HepG2 (cell line): Measurements from ENCODE around the gene NAA15. TPM values are rescaled to one million over a fixed set of nuclear protein-coding genes. Genes with fewer than 3 reads are reported as not detected.

ENCODE experiments used
- CEBPB ChIP-seq: IDR thresholded peaks from 2 replicates; pipeline ENCODE4 v1.6.1; 2011; ENCODE audit warnings: low read depth, low read length, improper control_type of control experiment, borderline replicate concordance
- CHD2 ChIP-seq: IDR thresholded peaks from 2 replicates; pipeline ENCODE4 v1.6.1; 2011; ENCODE audit warnings: low read depth, low read length, improper control_type of control experiment
- HOXA7 ChIP-seq: sonication (generic); formaldehyde crosslinking; IDR thresholded peaks from 2 replicates; pipeline ENCODE4 v1.8.1; 2022; ENCODE audit warnings: mild to moderate bottlenecking, missing genetic modification reagents, moderate library complexity
- KAT7 ChIP-seq: IDR thresholded peaks from 2 replicates; pipeline ENCODE4 v1.6.1; 2018; ENCODE audit warnings: borderline replicate concordance, missing compliant biosample characterization
- YEATS4 ChIP-seq: sonication (generic); formaldehyde crosslinking; IDR thresholded peaks from 2 replicates; pipeline ENCODE4 v1.4.0; 2020; ENCODE audit warnings: missing genetic modification reagents, borderline replicate concordance
- ZBTB40 ChIP-seq, 2 experiments: fragments of 450-650 bp in 1 of 2; sonication (generic) in 1 of 2; formaldehyde crosslinking in 1 of 2; IDR thresholded peaks; 2 replicates each; pipeline versions ENCODE4 v1.6.1 to v1.8.0; 2016 to 2022; ENCODE audit warnings: antibody characterized with exemption in 1 of 2, mild to moderate bottlenecking in 1 of 2, missing genetic modification reagents in 1 of 2
- ZNF142 ChIP-seq: sonication (generic); formaldehyde crosslinking; IDR thresholded peaks from 2 replicates; pipeline ENCODE4 v1.4.0; 2020; ENCODE audit warnings: missing genetic modification reagents
- ZNF335 ChIP-seq: sonication (generic); formaldehyde crosslinking; IDR thresholded peaks from 2 replicates; pipeline ENCODE4 v1.4.0; 2020; ENCODE audit warnings: missing genetic modification reagents
- ZNF768 ChIP-seq: sonication (generic); formaldehyde crosslinking; IDR thresholded peaks from 2 replicates; pipeline ENCODE4 v1.4.0; 2020; ENCODE audit warnings: missing genetic modification reagents
- polyA plus RNA-seq, 8 experiments: library from polyadenylated mRNA; depleted of rRNA in 3 of 8; stranded (reverse) in 7 of 8; unstranded in 1 of 8; fragments of >200 nt; fragmentation: Illumina TruSeq in 4 of 8; extraction: Trizol in 4 of 8; gene quantifications; 2 replicates each; pipeline versions ENCODE4 v1.2.1 to v1.2.3, GENCODE V29; 2011 to 2016; ENCODE audit warnings: low read depth in 4 of 8, missing spikeins in 1 of 8, mixed read lengths in 1 of 8; ENCODE audit not compliant: insufficient read depth in 1 of 8
- total RNA-seq, 5 experiments: library from RNA; depleted of rRNA; stranded (reverse); fragments of >200 nt; fragmentation: Illumina TruSeq; extraction: Trizol; gene quantifications; 2 replicates each; pipeline ENCODE4 v1.2.3, GENCODE V29; 2016; ENCODE audit warnings: low read depth in 1 of 5
- TF ChIP-seq, protein P1 (sequence below): sonication (generic); formaldehyde crosslinking; IDR thresholded peaks from 2 replicates; pipeline ENCODE4 v1.8.1; 2023; ENCODE audit warnings: missing genetic modification reagents, mild to moderate bottlenecking, borderline replicate concordance
- TF ChIP-seq, protein P2 (sequence below): sonication (generic); formaldehyde crosslinking; IDR thresholded peaks from 2 replicates; pipeline ENCODE4 v1.5.1; 2020; ENCODE audit warnings: missing genetic modification reagents, mild to moderate bottlenecking, borderline replicate concordance

The NAA15 gene
- total and polyA plus RNA-seq, 2 of the 13 experiments (the other 11 are each of a cell fraction or from before 2014, with no cell fraction given), result 6.2 to 50.2 TPM

- TF ChIP-seq ZBTB40 (IDR thresholded peaks at IDR 0.05), result no peak
- peak; percentile 81 for TF ChIP-seq ZBTB40 (CRISPR knock-in tag; IDR thresholded peaks at IDR 0.05)
- TF ChIP-seq ZNF142 (CRISPR knock-in tag), result peak; percentile 15; the same call in 1 of the 2 replicates
- no peak for TF ChIP-seq HOXA7 (CRISPR knock-in tag)
- TF ChIP-seq CEBPB, result 0 out of 2 replicates have a peak, but pooled peaks have one; percentile 11
- TF ChIP-seq KAT7 (CRISPR knock-in tag), result no peak
- TF ChIP-seq ZNF335 (CRISPR knock-in tag), result peak; percentile 81
- TF ChIP-seq, protein P1, sequence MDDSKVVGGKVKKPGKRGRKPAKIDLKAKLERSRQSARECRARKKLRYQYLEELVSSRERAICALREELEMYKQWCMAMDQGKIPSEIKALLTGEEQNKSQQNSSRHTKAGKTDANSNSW (CRISPR knock-in tag), result peak; percentile 89
- peak; percentile 98 for TF ChIP-seq CHD2
- TF ChIP-seq ZNF768 (CRISPR knock-in tag), result 0 out of 2 replicates have a peak, but pooled peaks have one; percentile 42
- TF ChIP-seq, protein P2, sequence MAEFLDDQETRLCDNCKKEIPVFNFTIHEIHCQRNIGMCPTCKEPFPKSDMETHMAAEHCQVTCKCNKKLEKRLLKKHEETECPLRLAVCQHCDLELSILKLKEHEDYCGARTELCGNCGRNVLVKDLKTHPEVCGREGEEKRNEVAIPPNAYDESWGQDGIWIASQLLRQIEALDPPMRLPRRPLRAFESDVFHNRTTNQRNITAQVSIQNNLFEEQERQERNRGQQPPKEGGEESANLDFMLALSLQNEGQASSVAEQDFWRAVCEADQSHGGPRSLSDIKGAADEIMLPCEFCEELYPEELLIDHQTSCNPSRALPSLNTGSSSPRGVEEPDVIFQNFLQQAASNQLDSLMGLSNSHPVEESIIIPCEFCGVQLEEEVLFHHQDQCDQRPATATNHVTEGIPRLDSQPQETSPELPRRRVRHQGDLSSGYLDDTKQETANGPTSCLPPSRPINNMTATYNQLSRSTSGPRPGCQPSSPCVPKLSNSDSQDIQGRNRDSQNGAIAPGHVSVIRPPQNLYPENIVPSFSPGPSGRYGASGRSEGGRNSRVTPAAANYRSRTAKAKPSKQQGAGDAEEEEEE (CRISPR knock-in tag), result no peak
- peak; percentile 94 for TF ChIP-seq YEATS4 (CRISPR knock-in tag)
Measured at GRCh38 chr4:139453371-139454110, 152.2 kb downstream of the NAA15 start (continued).
